Right lobe of liver (tissue), 6 donors: Measurements from ENCODE around the gene PLXND1. TPM values are rescaled to one million over a fixed set of nuclear protein-coding genes. Genes with fewer than 3 reads are reported as not detected.

ENCODE experiments used
- ATAC-seq, 4 donors: fragments of 200-7000 bp; cut with Tn5 transposase; one replicate each; pipeline ENCODE4 v1.9.1; 2020; ENCODE audit warnings: mild to moderate bottlenecking in 4 of 4, moderate library complexity in 4 of 4
- DNase-seq, 3 donors: peaks; one replicate each; pipeline ENCODE4 v3.0.0-alpha.2; 2020
- H3K27ac ChIP-seq, 3 donors: fragments of 200-600 bp; one replicate each; pipeline ENCODE4 v1.8.0; 2022
- H3K27me3 ChIP-seq, 2 donors: fragments of 200-600 bp; one replicate each; pipeline ENCODE4 v1.8.0; 2022
- H3K36me3 ChIP-seq, 4 donors: fragments of 200-600 bp; sonication (generic) in 1 of 4; one replicate each; pipeline versions ENCODE4 v1.5.1 to v1.8.0; 2017 to 2022; ENCODE audit warnings: control low read depth in 1 of 4
- H3K4me1 ChIP-seq, 4 donors: fragments of 200-600 bp; sonication (generic) in 1 of 4; one replicate each; pipeline versions ENCODE4 v1.5.1 to v1.8.0; 2017 to 2022; ENCODE audit warnings: control low read depth in 1 of 4
- H3K4me3 ChIP-seq, 3 donors: fragments of 200-600 bp; one replicate each; pipeline ENCODE4 v1.8.0; 2022
- H3K9me3 ChIP-seq, 4 donors: fragments of 200-600 bp; sonication (generic) in 1 of 4; one replicate each; pipeline versions ENCODE4 v1.5.1 to v1.8.0; 2017 to 2022; ENCODE audit warnings: control low read depth in 1 of 4
- CTCF ChIP-seq, 4 donors: fragments of 200-600 bp in 3 of 4; fragments of 450-650 bp in 1 of 4; IDR thresholded peaks; one replicate each; pipeline versions ENCODE4 v1.5.1 to v1.8.0; 2016 to 2022; ENCODE audit warnings: antibody characterized with exemption in 4 of 4, mild to moderate bottlenecking in 2 of 4
- POLR2A ChIP-seq: fragments of 450-650 bp; IDR thresholded peaks from one replicate; pipeline ENCODE4 v1.6.1; 2017; ENCODE audit warnings: antibody characterized with exemption, mild to moderate bottlenecking
- WGBS: methylation state at CpG from one replicate; pipeline ENCODE4 v1.1.6; 2018; ENCODE audit warnings: low coverage, low lambda C conversion rate; ENCODE audit not compliant: insufficient coverage; ENCODE audit errors: missing lambda C conversion rate; 5-methylcytosine and 5-hydroxymethylcytosine counted together
- intact Hi-C, 2 donors: fragments of 100-400 bp; cut with DNase I; formaldehyde crosslinking; loops; one replicate each; pipeline versions ENCODE4 v1.11.2 to v1.14.1; 2022
- total RNA-seq, 6 experiments: library from RNA; depleted of rRNA in 2 of 6; stranded (reverse); fragments of >200 nt in 2 of 6; fragmentation: NEBNext Ultra II Directional in 3 of 6; extraction: Animal tissue kit (Norgen Biotek cat#: 25700) in 3 of 6; gene quantifications; one replicate each; pipeline versions ENCODE4 v1.1.0 to v1.2.4, GENCODE V29; 2016 to 2023
- donor health status: DM: no; HTN: yes; CAD: no.
- donor health status: DM: no; HTN: no; CAD: no.
- donor health status: DM: no; HTN: no; CAD: no.
- donor health status: DM: no; HTN: yes; CAD: no.
- donor health status: DM: no; HTN: yes; CAD: no.

PLXND1 gene
- total RNA-seq, 6 experiments from 2014 or later: 27.0 to 48.8 (median 29.6) TPM

GRCh38 chr3:129554356-129555152 is 51.9 kb downstream of the PLXND1 start:
- ATAC-seq: peak in 1 of 4 donors; percentile 6

DNA sequence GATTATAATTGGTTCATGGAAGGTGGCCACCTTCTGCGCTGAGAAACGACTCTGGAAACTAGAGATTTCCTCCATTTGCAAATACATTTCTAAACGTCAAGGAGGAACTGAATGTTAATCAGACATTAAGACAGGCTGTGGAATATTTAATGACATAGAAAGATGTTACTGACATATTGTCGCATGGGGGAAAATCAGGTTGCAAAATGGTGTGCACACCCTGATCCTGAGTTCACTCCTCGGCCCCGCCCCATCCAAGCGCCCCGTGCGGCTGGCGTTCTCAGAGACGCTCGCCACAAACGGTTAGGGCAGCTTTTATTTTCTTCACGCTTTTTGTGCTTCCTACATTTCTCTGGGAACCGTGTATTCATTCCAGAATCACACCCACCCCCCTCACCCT is 52.8 kb downstream of the PLXND1 start:
- H3K9me3 ChIP-seq: no peaks in the 10 kb centered on the region
- H3K27me3 ChIP-seq: no peaks in the 10 kb centered on the region
- intact Hi-C loops: no loop called here
- 41% methylated on average over 11 of the region's 15 CpGs for WGBS
- H3K36me3 ChIP-seq: no peaks in the 10 kb centered on the region
- ATAC-seq (peak in 1 of 4 donors; percentile 12), DNase-seq (peak in 1 of 3 donors; percentile 51)
- no peak overlapping the region for H3K4me3 ChIP-seq
- peaks cover 0 to 5% (median 0%) of the 10 kb centered on the region in 4 donors for H3K4me1 ChIP-seq
- no peak overlapping the region for H3K27ac ChIP-seq
- TF ChIP-seq CTCF (IDR thresholded peaks at IDR 0.05): no peak
- no peak for TF ChIP-seq POLR2A

More at GRCh38 chr3:129554356-129555152, 51.9 kb downstream of the PLXND1 start:
- no peaks in the 10 kb centered on the region for H3K36me3 ChIP-seq
- H3K4me1 ChIP-seq: peaks cover 0 to 5% (median 0%) of the 10 kb centered on the region in 4 donors
- H3K4me3 ChIP-seq: no peak overlapping the region
- no peak overlapping the region for H3K27ac ChIP-seq
- no peak for TF ChIP-seq CTCF (IDR thresholded peaks at IDR 0.05)
- H3K27me3 ChIP-seq: no peaks in the 10 kb centered on the region
- intact Hi-C loops: no loop called here
- H3K9me3 ChIP-seq: no peaks in the 10 kb centered on the region
- DNase-seq: peak in 1 of 3 donors; percentile 46
- 42% methylated on average over 6 of the region's 13 CpGs for WGBS

DNA sequence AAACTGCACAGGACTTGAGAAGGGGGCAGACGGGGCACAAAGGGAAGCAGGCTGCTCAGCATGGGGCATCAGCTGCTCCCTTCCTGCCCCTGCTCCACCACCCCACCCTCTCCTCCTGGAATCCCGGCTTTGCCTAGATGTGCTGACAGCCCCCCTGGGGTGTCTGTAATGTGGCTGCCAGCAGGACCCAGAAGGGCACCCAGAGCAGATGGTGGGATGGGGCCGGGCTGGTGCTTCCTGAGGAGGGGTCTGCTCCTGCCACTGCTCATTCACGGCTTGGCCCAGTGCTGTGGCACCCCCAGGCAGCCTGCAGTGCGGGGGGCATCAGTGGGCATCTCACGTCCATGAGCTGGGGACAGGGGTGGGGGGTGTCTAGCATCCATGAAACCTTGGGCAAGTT is 53.3 kb downstream of the PLXND1 start:
- Histone ChIP-seq H3K36me3 (no peaks in the 10 kb centered on the region), H3K27me3 (no peaks in the 10 kb centered on the region), H3K4me1 (peaks cover 0 to 5% (median 0%) of the 10 kb centered on the region in 4 donors), H3K4me3 (no peak overlapping the region), H3K27ac (no peak overlapping the region), H3K9me3 (no peaks in the 10 kb centered on the region)
- no CpG with 5 or more reads among the region's 6 CpGs for WGBS
- ATAC-seq (no peak), DNase-seq (no peak)
- intact Hi-C loops: no loop called here
- TF ChIP-seq CTCF (IDR thresholded peaks at IDR 0.05): no peak
- no peak for TF ChIP-seq POLR2A

DNA sequence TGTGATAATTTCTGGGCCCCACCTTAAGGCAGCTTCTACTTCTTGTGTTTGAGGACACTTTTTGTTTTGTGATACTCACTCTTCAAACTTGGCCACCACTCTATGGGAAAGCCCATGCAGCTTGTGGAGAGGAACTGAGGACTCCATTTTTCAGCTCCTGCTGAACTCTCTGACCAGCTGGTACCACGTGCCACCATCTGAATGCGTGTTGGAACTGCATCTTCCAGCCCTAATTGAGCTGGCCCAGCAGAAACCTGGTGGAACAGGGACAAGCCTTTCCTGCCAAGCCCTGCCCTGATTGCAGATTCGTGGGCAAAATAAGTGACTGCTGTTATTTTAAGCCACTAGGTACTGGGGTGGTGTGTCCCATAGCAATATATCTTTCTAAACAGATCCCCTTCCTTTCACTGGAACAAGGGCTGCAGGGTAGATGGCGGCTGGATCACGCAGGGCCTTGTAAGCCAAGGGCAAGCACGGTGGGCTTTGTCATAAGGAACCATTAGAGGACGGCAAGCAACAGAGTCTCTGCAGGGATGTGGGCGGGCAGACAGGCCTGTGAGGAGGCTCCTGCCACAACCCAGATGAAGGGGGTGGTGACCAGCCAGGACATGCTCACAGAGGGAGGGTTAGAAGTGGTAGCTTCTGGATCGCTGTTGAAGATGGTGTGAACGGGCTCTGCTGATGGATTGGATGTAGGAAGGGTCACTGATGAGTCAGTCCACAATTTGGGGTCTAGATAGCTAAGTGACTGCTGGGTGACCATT is 54.0 kb downstream of the PLXND1 start:
- intact Hi-C loops: no loop called here
- Histone ChIP-seq H3K4me1 (peaks cover 0 to 5% (median 0%) of the 10 kb centered on the region in 4 donors), H3K9me3 (no peaks in the 10 kb centered on the region), H3K27me3 (no peaks in the 10 kb centered on the region), H3K36me3 (no peaks in the 10 kb centered on the region), H3K4me3 (no peak overlapping the region), H3K27ac (no peak overlapping the region)
- ATAC-seq: no peak
- TF ChIP-seq CTCF (IDR thresholded peaks at IDR 0.05): no peak
- TF ChIP-seq POLR2A: no peak
- peak in 1 of 3 donors; percentile 44 for DNase-seq
- WGBS: 64% methylated on average over 3 of the region's 10 CpGs
